HG03520 (cell line): Measurements from ENCODE around the gene SLC36A4.
"Not testable (repeated sequence)": the region's sequence is repeated elsewhere in the genome, so short reads cannot be mapped to it uniquely, and the experiment has no call there.

Experiments used
- ATAC-seq: cut with Tn5 transposase; IDR thresholded peaks from one replicate; pipeline ENCODE4 v1.9.1; 2021; ENCODE audit warnings: mild to moderate bottlenecking, moderate library complexity; ENCODE audit not compliant: unreplicated experiment

SLC36A4 gene

GRCh38 chr11:93123351-93123898 lies 74.4 kb downstream of the SLC36A4 start:
- no peak for ATAC-seq

- no peak for ATAC-seq
Observed at GRCh38 chr11:93122535-93123235, 75.1 kb downstream of the SLC36A4 start.

GRCh38 chr11:93118276-93118675 lies 79.5 kb downstream of the SLC36A4 start:
- no peak for ATAC-seq

- ATAC-seq: no peak
Observed at GRCh38 chr11:93117565-93117964, 80.2 kb downstream of the SLC36A4 start.

GRCh38 chr11:93116641-93117441 lies 81.0 kb downstream of the SLC36A4 start:
- ATAC-seq: no peak

GRCh38 chr11:93114304-93114703 lies 83.5 kb downstream of the SLC36A4 start:
- ATAC-seq: no peak

- no peak for ATAC-seq
Observed at GRCh38 chr11:93113824-93114223, 84.0 kb downstream of the SLC36A4 start.

GRCh38 chr11:93111147-93111546 lies 86.6 kb downstream of the SLC36A4 start:
- ATAC-seq: not testable (repeated sequence)

- no peak for ATAC-seq
Observed at GRCh38 chr11:93100211-93100610, 97.6 kb downstream of the SLC36A4 start.

- no peak for ATAC-seq
Observed at GRCh38 chr11:93099806-93100205, 98.0 kb downstream of the SLC36A4 start.
